C4-2B (cell line): ENCODE results near the gene PCDHB6.
"Not testable (repeated sequence)": the region's sequence is repeated elsewhere in the genome, so short reads cannot be mapped to it uniquely, and the experiment has no call there.

Source experiments
- CTCF ChIP-seq: fragments of 450-650 bp; conservative IDR thresholded peaks from 2 replicates; pipeline ENCODE4 v1.5.1; 2017; ENCODE audit warnings: mild to moderate bottlenecking
- ZFX ChIP-seq: fragments of 450-650 bp; IDR thresholded peaks from 2 replicates; pipeline ENCODE4 v1.6.1; 2017

- TF ChIP-seq CTCF, ZFX: not testable (repeated sequence)
Measured at GRCh38 chr5:141179371-141179770, 29.5 kb downstream of the PCDHB6 start.
